HepG2 (cell line): Measurements from ENCODE around the gene CABLES2. TPM values are rescaled to one million over a fixed set of nuclear protein-coding genes. Genes with fewer than 3 reads are reported as not detected.

Experiments used
- FOXP1 ChIP-seq, 2 experiments: fragments of 450-650 bp in 1 of 2; IDR thresholded peaks; 2 replicates each; pipeline ENCODE4 v1.6.1; 2017 to 2018; ENCODE audit warnings: antibody characterized with exemption in 1 of 2
- GATAD1 ChIP-seq: IDR thresholded peaks from 2 replicates; pipeline ENCODE4 v1.6.1; 2016; ENCODE audit warnings: missing genetic modification reagents, missing compliant biosample characterization
- GRHL1 ChIP-seq: sonication (generic); formaldehyde crosslinking; conservative IDR thresholded peaks from 2 replicates; pipeline ENCODE4 v1.8.0; 2022; ENCODE audit warnings: missing genetic modification reagents
- HDAC2 ChIP-seq: sonication (generic); formaldehyde crosslinking; IDR thresholded peaks from 2 replicates; pipeline ENCODE4 v1.4.0; 2020; ENCODE audit warnings: missing genetic modification reagents
- KAT7 ChIP-seq: IDR thresholded peaks from 2 replicates; pipeline ENCODE4 v1.6.1; 2018; ENCODE audit warnings: borderline replicate concordance, missing compliant biosample characterization
- MBD4 ChIP-seq: IDR thresholded peaks from 2 replicates; pipeline ENCODE4 v1.6.1; 2012; ENCODE audit warnings: low read length, inconsistent platforms, borderline replicate concordance
- MTERF4 ChIP-seq: sonication (generic); formaldehyde crosslinking; IDR thresholded peaks from 2 replicates; pipeline ENCODE4 v1.8.0; 2023; ENCODE audit warnings: mild to moderate bottlenecking, missing genetic modification reagents
- PBX3 ChIP-seq: sonication (generic); formaldehyde crosslinking; IDR thresholded peaks from 2 replicates; pipeline ENCODE4 v1.8.1; 2023; ENCODE audit warnings: missing genetic modification reagents, inconsistent platforms, borderline replicate concordance
- SOX6 ChIP-seq, 2 experiments: fragments of 450-650 bp in 1 of 2; sonication (generic) in 1 of 2; formaldehyde crosslinking in 1 of 2; IDR thresholded peaks; 2 replicates each; pipeline versions ENCODE4 v1.4.0 to v1.6.1; 2017 to 2020; ENCODE audit warnings: antibody characterized with exemption in 1 of 2, mild to moderate bottlenecking in 1 of 2, missing genetic modification reagents in 1 of 2
- ZFP62 ChIP-seq: sonication (generic); formaldehyde crosslinking; IDR thresholded peaks from 2 replicates; pipeline ENCODE4 v1.4.0; 2020; ENCODE audit warnings: missing genetic modification reagents
- ZNF280D ChIP-seq: sonication (generic); formaldehyde crosslinking; IDR thresholded peaks from 2 replicates; pipeline ENCODE4 v1.5.1; 2020; ENCODE audit warnings: mild to moderate bottlenecking, missing genetic modification reagents
- ZNF432 ChIP-seq: sonication (generic); formaldehyde crosslinking; IDR thresholded peaks from 2 replicates; pipeline ENCODE4 v1.5.0; 2020; ENCODE audit warnings: missing genetic modification reagents, mild to moderate bottlenecking, borderline replicate concordance
- ZNF512B ChIP-seq: sonication (generic); formaldehyde crosslinking; IDR thresholded peaks from 2 replicates; pipeline ENCODE4 v1.5.1; 2020; ENCODE audit warnings: missing genetic modification reagents, mild to moderate bottlenecking, borderline replicate concordance
- ZNF543 ChIP-seq: sonication (generic); formaldehyde crosslinking; IDR thresholded peaks from 2 replicates; pipeline ENCODE4 v1.4.0; 2020; ENCODE audit warnings: mild to moderate bottlenecking, missing genetic modification reagents
- ZNF644 ChIP-seq: IDR thresholded peaks from 2 replicates; pipeline ENCODE4 v1.6.1; 2016; ENCODE audit warnings: low read depth
- ZNF678 ChIP-seq: sonication (generic); formaldehyde crosslinking; IDR thresholded peaks from 2 replicates; pipeline ENCODE4 v1.4.0; 2020; ENCODE audit warnings: mild to moderate bottlenecking, missing genetic modification reagents
- ZSCAN20 ChIP-seq: sonication (generic); formaldehyde crosslinking; IDR thresholded peaks from 2 replicates; pipeline ENCODE4 v1.4.0; 2020; ENCODE audit warnings: missing genetic modification reagents, mild to moderate bottlenecking, borderline replicate concordance
- polyA plus RNA-seq, 8 experiments: library from polyadenylated mRNA; depleted of rRNA in 3 of 8; stranded (reverse) in 7 of 8; unstranded in 1 of 8; fragments of >200 nt; fragmentation: Illumina TruSeq in 4 of 8; extraction: Trizol in 4 of 8; gene quantifications; 2 replicates each; pipeline versions ENCODE4 v1.2.1 to v1.2.3, GENCODE V29; 2011 to 2016; ENCODE audit warnings: low read depth in 4 of 8, missing spikeins in 1 of 8, mixed read lengths in 1 of 8; ENCODE audit not compliant: insufficient read depth in 1 of 8
- total RNA-seq, 5 experiments: library from RNA; depleted of rRNA; stranded (reverse); fragments of >200 nt; fragmentation: Illumina TruSeq; extraction: Trizol; gene quantifications; 2 replicates each; pipeline ENCODE4 v1.2.3, GENCODE V29; 2016; ENCODE audit warnings: low read depth in 1 of 5

The CABLES2 gene
- total and polyA plus RNA-seq, 2 of the 13 experiments (the other 11 are each of a cell fraction or from before 2014, with no cell fraction given), result 5.2 to 9.7 TPM

GRCh38 chr20:62370807-62371587, 36.1 kb downstream of the CABLES2 start (continued):
- TF ChIP-seq ZNF280D (CRISPR knock-in tag) (peak; percentile 90; the same call in 1 of the 2 replicates), ZNF432 (CRISPR knock-in tag) (no peak), ZNF678 (CRISPR knock-in tag) (no peak; the same call in 1 of the 2 replicates), GRHL1 (CRISPR knock-in tag) (no peak), ZFP62 (CRISPR knock-in tag) (no peak), MTERF4 (0 out of 2 replicates have a peak, but pooled peaks have one; percentile 34), ZNF543 (CRISPR knock-in tag) (peak; percentile 80; the same call in 1 of the 2 replicates), ZSCAN20 (CRISPR knock-in tag) (peak; percentile 73; the same call in 1 of the 2 replicates), SOX6 (IDR thresholded peaks at IDR 0.05) (no peak), SOX6 (CRISPR knock-in tag; IDR thresholded peaks at IDR 0.05) (peak; percentile 55), GATAD1 (CRISPR knock-in tag) (0 out of 2 replicates have a peak, but pooled peaks have one; percentile 23), ZNF644 (CRISPR knock-in tag) (0 out of 2 replicates have a peak, but pooled peaks have one; percentile 5), KAT7 (CRISPR knock-in tag) (peak; percentile 70; the same call in 1 of the 2 replicates), ZNF512B (CRISPR knock-in tag) (peak; percentile 95), FOXP1 (IDR thresholded peaks at IDR 0.05) (no peak), FOXP1 (CRISPR knock-in tag; IDR thresholded peaks at IDR 0.05) (peak; percentile 44), PBX3 (CRISPR knock-in tag) (no peak), HDAC2 (CRISPR knock-in tag) (peak; percentile 91; the same call in 1 of the 2 replicates), MBD4 (no peak)
